ENCODE measurements around the gene MOXD1.

The MOXD1 gene

GRCh38 chr6:132395015-132395597, 6.2 kb downstream of the MOXD1 start:
- Histone ChIP-seq H3K4me3 (ENCODE audit: low read depth, low read length) (no peak overlapping the region), H3K4me1 (no peaks in the 10 kb centered on the region), H2AFZ (no peak overlapping the region), H3K9me3 (ENCODE audit: control insufficient read depth, low read length) (peaks cover 3% of the 10 kb centered on the region), H3K36me3 (ENCODE audit: control insufficient read depth, insufficient read depth, low read length) (no peaks in the 10 kb centered on the region), H3K27me3 (ENCODE audit: control insufficient read depth, insufficient read depth, low read length) (no peaks in the 10 kb centered on the region), H3K79me2 (no peaks in the 10 kb centered on the region), H3K27ac (no peak overlapping the region), H3K4me2 (ENCODE audit: low read length) (no peak overlapping the region), H3K9ac (no peak overlapping the region)
- no peak for TF ChIP-seq CTCF (IDR thresholded peaks at IDR 0.05)

GRCh38 chr6:132392792-132393191, 8.5 kb downstream of the MOXD1 start:
- Histone ChIP-seq H3K9ac (no peak overlapping the region), H3K4me1 (no peaks in the 10 kb centered on the region), H3K4me2 (ENCODE audit: low read length) (no peak overlapping the region), H3K4me3 (ENCODE audit: low read depth, low read length) (no peak overlapping the region), H3K9me3 (ENCODE audit: control insufficient read depth, low read length) (peaks cover 3% of the 10 kb centered on the region), H3K27me3 (ENCODE audit: control insufficient read depth, insufficient read depth, low read length) (no peaks in the 10 kb centered on the region), H3K27ac (no peak overlapping the region), H3K36me3 (ENCODE audit: control insufficient read depth, insufficient read depth, low read length) (no peaks in the 10 kb centered on the region), H3K79me2 (no peaks in the 10 kb centered on the region), H2AFZ (no peak overlapping the region)
- TF ChIP-seq CTCF (IDR thresholded peaks at IDR 0.05) = no peak

- TF ChIP-seq CTCF (IDR thresholded peaks at IDR 0.05) = no peak
- H3K36me3 ChIP-seq (ENCODE audit: control insufficient read depth, insufficient read depth, low read length) = no peaks in the 10 kb centered on the region
- no peaks in the 10 kb centered on the region for H3K4me1 ChIP-seq
- no peak overlapping the region for H3K9ac ChIP-seq
- no peaks in the 10 kb centered on the region for H3K79me2 ChIP-seq
- H3K9me3 ChIP-seq (ENCODE audit: control insufficient read depth, low read length) = peaks cover 3% of the 10 kb centered on the region
- H3K27me3 ChIP-seq (ENCODE audit: control insufficient read depth, insufficient read depth, low read length) = no peaks in the 10 kb centered on the region
- no peak overlapping the region for H2AFZ ChIP-seq
- no peak overlapping the region for H3K4me3 ChIP-seq (ENCODE audit: low read depth, low read length)
- H3K4me2 ChIP-seq (ENCODE audit: low read length) = no peak overlapping the region
- no peak overlapping the region for H3K27ac ChIP-seq
Observed at GRCh38 chr6:132392270-132392646, 9.0 kb downstream of the MOXD1 start.

- Histone ChIP-seq H3K36me3 (ENCODE audit: control insufficient read depth, insufficient read depth, low read length) (no peaks in the 10 kb centered on the region), H3K27me3 (ENCODE audit: control insufficient read depth, insufficient read depth, low read length) (no peaks in the 10 kb centered on the region), H3K4me2 (ENCODE audit: low read length) (no peak overlapping the region), H3K4me3 (ENCODE audit: low read depth, low read length) (no peak overlapping the region), H3K4me1 (no peaks in the 10 kb centered on the region), H3K79me2 (no peaks in the 10 kb centered on the region), H2AFZ (no peak overlapping the region), H3K9ac (no peak overlapping the region), H3K9me3 (ENCODE audit: control insufficient read depth, low read length) (peaks cover 3% of the 10 kb centered on the region), H3K27ac (no peak overlapping the region)
- no peak for TF ChIP-seq CTCF (IDR thresholded peaks at IDR 0.05)
Observed at GRCh38 chr6:132391391-132392269, 9.6 kb downstream of the MOXD1 start.

All from parathyroid adenoma (tissue), 2 donors.